Esophagus muscularis mucosa (tissue), 3 donors: ENCODE results near the gene IL17REL.

Experiments used
- CTCF ChIP-seq, 3 experiments: fragments of 200-600 bp in 2 of 3; fragments of 450-650 bp in 1 of 3; sonication (generic) in 2 of 3; IDR thresholded peaks; one replicate each; pipeline ENCODE4 v1.5.1; 2017 to 2019; ENCODE audit warnings: antibody characterized with exemption in 3 of 3, mild to moderate bottlenecking in 2 of 3, moderate library complexity in 1 of 3
- POLR2A ChIP-seq: fragments of 450-650 bp; IDR thresholded peaks from one replicate; pipeline ENCODE4 v1.6.1; 2017; ENCODE audit warnings: antibody characterized with exemption, moderate library complexity, mild to moderate bottlenecking, low read depth

DNA sequence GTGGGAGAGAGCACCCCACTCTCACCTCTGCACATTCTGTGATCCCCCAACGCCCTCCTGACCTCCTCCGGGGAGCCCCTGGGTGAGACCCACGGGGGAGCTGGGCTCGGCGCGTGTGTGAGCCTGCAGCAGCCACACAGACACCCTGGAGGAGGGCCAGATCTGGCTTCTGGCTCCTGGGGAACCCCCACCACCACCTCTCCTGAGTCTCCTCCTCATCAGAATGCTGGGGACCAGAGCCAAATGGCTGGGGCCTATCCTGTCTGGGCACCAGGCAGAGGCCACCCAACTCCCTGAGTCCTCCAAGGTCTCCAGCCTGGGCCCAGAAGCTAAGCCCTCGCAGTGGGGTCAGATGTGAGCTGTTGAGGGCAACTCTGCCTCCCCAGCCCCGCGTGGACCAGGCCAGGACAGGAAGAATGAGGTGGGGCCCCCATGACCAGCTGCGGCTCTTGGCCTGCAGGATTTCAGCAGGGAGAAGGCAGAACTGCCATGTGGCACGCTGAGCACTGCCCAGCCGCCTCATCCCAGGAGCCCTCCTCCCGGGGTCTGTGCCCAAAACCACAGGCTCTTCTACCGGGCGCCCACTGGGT is 57.5 kb downstream of the IL17REL start:
- TF ChIP-seq POLR2A (no peak), CTCF (IDR thresholded peaks at IDR 0.05) (no peak)
